ENCODE results near the gene GFRA3.

The GFRA3 gene

DNA sequence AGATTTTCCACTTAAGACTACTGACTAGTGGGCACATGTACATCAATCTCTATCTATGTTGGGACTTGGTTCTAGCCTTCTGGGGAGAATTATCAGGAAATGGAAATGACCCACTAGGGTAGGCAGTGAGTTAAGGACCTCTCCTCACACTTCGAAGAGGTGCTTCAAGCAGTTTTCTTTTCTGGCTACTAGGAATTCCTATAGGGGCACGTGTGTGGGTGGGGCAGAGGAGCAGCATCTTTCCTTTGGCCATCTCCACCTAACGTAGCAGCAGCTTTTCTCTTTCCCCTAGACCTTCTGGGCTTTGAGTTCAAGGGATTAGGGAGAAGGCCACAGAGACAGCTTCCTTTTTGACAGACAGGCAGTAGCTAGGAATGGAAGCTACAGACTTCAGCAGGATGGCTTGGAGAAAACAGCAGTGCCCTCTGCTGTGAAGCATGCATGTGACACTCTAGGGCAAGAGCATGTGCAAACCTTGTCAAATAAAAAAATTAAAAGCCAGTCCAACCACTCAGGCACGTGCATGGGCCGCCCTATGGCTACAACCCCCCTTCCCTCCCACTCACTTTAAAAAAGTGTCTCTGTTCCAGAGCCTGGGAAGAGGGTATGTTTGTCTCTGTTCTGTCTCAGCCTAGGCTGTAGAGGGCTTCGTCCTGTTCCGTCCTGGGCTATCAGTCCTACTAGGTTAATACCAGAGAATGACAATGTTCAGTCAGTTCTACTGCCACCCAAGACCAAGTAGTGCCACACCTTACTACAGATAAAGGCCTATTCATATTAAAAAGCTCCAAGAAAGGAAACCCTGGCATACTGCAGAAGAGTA is 8.7 kb upstream of the GFRA3 start:
- H3K27ac ChIP-seq, result peak overlapping the region; percentile 19; the same call in 1 of the 2 replicates
- TF ChIP-seq, protein P1, sequence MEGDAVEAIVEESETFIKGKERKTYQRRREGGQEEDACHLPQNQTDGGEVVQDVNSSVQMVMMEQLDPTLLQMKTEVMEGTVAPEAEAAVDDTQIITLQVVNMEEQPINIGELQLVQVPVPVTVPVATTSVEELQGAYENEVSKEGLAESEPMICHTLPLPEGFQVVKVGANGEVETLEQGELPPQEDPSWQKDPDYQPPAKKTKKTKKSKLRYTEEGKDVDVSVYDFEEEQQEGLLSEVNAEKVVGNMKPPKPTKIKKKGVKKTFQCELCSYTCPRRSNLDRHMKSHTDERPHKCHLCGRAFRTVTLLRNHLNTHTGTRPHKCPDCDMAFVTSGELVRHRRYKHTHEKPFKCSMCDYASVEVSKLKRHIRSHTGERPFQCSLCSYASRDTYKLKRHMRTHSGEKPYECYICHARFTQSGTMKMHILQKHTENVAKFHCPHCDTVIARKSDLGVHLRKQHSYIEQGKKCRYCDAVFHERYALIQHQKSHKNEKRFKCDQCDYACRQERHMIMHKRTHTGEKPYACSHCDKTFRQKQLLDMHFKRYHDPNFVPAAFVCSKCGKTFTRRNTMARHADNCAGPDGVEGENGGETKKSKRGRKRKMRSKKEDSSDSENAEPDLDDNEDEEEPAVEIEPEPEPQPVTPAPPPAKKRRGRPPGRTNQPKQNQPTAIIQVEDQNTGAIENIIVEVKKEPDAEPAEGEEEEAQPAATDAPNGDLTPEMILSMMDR (conservative IDR thresholded peaks at IDR 0.05), result peak; percentile 80
- no peak for TF ChIP-seq ZFX (IDR thresholded peaks at IDR 0.05)

DNA sequence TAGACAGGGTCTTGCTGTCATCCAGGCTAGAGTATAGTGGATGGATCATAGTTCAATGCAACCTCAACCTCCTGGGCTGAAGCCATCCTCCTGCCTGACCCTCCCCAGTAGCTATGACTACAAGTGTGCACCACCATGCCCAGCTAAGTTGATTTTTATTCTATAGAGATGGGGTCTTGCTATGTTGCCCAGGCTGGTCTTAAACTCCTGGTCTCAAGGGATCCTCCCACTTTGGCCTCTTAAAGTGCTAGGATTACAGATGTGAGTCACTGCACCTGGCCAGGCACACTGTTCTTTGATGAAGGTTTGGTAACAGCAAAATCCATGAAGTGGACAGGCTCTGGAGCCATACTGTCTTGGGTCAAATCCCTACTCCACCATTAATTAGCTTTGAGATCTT is 6.5 kb upstream of the GFRA3 start:
- TF ChIP-seq, protein P1 (conservative IDR thresholded peaks at IDR 0.05), result no peak
- TF ChIP-seq ZFX (IDR thresholded peaks at IDR 0.05), result no peak
- no peak overlapping the region for H3K27ac ChIP-seq

GRCh38 chr5:138276402-138277054 is 2.1 kb upstream of the GFRA3 start:
- H3K27ac ChIP-seq, result peak overlapping the region; percentile 37
- TF ChIP-seq, protein P1 (conservative IDR thresholded peaks at IDR 0.05), result peak; percentile 69
- no peak for TF ChIP-seq ZFX (IDR thresholded peaks at IDR 0.05)

DNA sequence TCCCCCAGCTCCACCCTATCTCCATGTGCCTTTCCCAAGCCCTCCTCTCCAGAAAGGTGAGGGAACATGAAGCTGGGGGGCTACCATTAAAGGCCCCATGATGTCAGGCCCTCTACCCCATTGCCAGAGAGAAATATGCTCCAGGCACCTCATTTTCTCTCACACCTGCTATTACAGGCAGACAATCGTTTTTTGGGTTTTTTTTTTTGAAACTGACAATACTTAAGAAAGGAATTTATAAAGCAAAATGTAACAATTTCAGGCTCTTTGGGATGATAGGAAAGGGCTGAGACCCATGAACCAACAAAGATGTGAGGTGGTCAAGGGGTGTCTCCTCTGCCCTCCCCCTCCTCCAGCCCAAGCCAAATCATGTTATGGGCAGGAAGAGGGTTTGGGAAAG is 1.5 kb upstream of the GFRA3 start:
- TF ChIP-seq ZFX (IDR thresholded peaks at IDR 0.05), result no peak
- TF ChIP-seq, protein P1 (conservative IDR thresholded peaks at IDR 0.05), result no peak
- peak overlapping the region; percentile 37 for H3K27ac ChIP-seq

DNA sequence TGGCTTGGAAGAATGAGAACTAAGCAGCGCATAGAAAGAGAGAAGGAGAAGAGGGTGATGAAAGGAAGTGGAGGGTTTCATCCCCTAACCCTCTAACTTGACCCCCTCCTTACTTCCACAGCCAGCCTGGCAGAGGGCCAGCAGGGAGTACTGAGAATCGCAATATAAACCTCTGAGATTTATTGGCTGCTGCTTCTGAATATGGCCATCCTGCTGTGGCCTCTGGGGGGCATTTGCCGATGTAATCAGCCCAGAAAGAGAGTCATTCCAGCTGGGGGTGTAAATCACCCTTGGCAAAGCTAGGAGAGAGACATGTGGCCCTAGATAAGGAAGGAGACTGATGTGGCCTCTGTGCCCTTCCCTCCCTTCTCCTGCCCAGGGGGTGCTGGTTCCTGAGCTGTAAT is 960 bp upstream of the GFRA3 start:
- TF ChIP-seq, protein P1 (conservative IDR thresholded peaks at IDR 0.05), result no peak
- no peak for TF ChIP-seq ZFX (IDR thresholded peaks at IDR 0.05)
- H3K27ac ChIP-seq, result peak overlapping the region; percentile 37

GRCh38 chr5:138273834-138274188 is 610 bp downstream of the GFRA3 start:
- TF ChIP-seq, protein P1 (conservative IDR thresholded peaks at IDR 0.05), result no peak
- no peak for TF ChIP-seq ZFX (IDR thresholded peaks at IDR 0.05)
- H3K27ac ChIP-seq, result no peak overlapping the region

DNA sequence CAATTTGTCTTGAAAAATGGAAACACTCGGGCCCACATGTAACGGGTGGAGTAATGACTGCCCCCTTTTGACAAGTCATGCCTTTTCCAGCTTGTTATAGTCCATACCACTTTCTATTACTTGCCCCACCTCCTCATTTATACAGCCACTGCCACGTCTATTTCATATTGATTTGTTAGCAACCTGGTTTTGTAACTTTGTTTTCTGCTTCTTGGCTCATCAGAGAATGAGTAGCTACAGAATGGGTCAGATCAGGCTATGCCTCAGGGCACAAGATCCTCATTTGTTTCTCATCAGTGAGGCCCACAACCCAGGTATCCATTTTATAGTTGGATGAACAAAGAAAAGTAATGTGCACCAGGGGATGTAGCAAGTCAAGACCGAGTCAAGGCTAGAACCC is 1.7 kb downstream of the GFRA3 start:
- no peak overlapping the region for H3K27ac ChIP-seq
- no peak for TF ChIP-seq ZFX (IDR thresholded peaks at IDR 0.05)
- TF ChIP-seq, protein P1 (conservative IDR thresholded peaks at IDR 0.05), result no peak

Data from C4-2B (cell line).